ENCODE measurements around the gene DACH1. TPM values are rescaled to one million over a fixed set of nuclear protein-coding genes. Genes with fewer than 3 reads are reported as not detected.

DACH1 gene
- total RNA-seq, 2 donors from 2014 or later: 0.39 to 1.6 TPM

- Histone ChIP-seq H3K27ac (no peak overlapping the region), H3K4me1 (peaks cover 0 to 7% of the 10 kb centered on the region in 2 donors), H3K4me3 (no peak overlapping the region), H3K36me3 (no peaks in the 10 kb centered on the region), H3K9me3 (no peaks in the 10 kb centered on the region), H3K27me3 (no peaks in the 10 kb centered on the region)
- no peak for DNase-seq (ENCODE audit: low spot score)
- TF ChIP-seq CTCF (IDR thresholded peaks at IDR 0.05): no peak
These were observed 108.2 kb downstream of the DACH1 start for GRCh38 chr13:71758828-71759227.

GRCh38 chr13:71754407-71754974 lies 112.5 kb downstream of the DACH1 start:
- no peak for DNase-seq (ENCODE audit: low spot score)
- Histone ChIP-seq H3K4me3 (no peak overlapping the region), H3K36me3 (no peaks in the 10 kb centered on the region), H3K9me3 (no peaks in the 10 kb centered on the region), H3K4me1 (peaks cover 0 to 6% of the 10 kb centered on the region in 2 donors), H3K27ac (no peak overlapping the region), H3K27me3 (no peaks in the 10 kb centered on the region)
- TF ChIP-seq CTCF (IDR thresholded peaks at IDR 0.05): peak; percentile 15 to 51

- H3K36me3 ChIP-seq: no peaks in the 10 kb centered on the region
- DNase-seq (ENCODE audit: low spot score): no peak
- H3K4me3 ChIP-seq: no peak overlapping the region
- no peaks in the 10 kb centered on the region for H3K27me3 ChIP-seq
- H3K27ac ChIP-seq: no peak overlapping the region
- H3K9me3 ChIP-seq: no peaks in the 10 kb centered on the region
- no peaks in the 10 kb centered on the region for H3K4me1 ChIP-seq
- no peak for TF ChIP-seq CTCF (IDR thresholded peaks at IDR 0.05)
These were observed 114.1 kb downstream of the DACH1 start for GRCh38 chr13:71752775-71753513.

- TF ChIP-seq CTCF (IDR thresholded peaks at IDR 0.05): no peak
- Histone ChIP-seq H3K27ac (no peak overlapping the region), H3K9me3 (no peaks in the 10 kb centered on the region), H3K4me3 (no peak overlapping the region), H3K36me3 (no peaks in the 10 kb centered on the region), H3K4me1 (no peaks in the 10 kb centered on the region), H3K27me3 (no peaks in the 10 kb centered on the region)
- DNase-seq (ENCODE audit: low spot score): no peak
These were observed 115.9 kb downstream of the DACH1 start for GRCh38 chr13:71751073-71751472.

GRCh38 chr13:71730267-71730666 lies 136.7 kb downstream of the DACH1 start:
- DNase-seq (ENCODE audit: low spot score): no peak
- H3K4me3 ChIP-seq: no peak overlapping the region
- no peaks in the 10 kb centered on the region for H3K4me1 ChIP-seq
- no peak overlapping the region for H3K27ac ChIP-seq
- no peak for TF ChIP-seq CTCF (IDR thresholded peaks at IDR 0.05)
- no peaks in the 10 kb centered on the region for H3K27me3 ChIP-seq
- no peaks in the 10 kb centered on the region for H3K36me3 ChIP-seq
- H3K9me3 ChIP-seq: no peaks in the 10 kb centered on the region
